Cardiac septum (tissue), 1 donor: Measurements from ENCODE around the gene OAS2. TPM values are rescaled to one million over a fixed set of nuclear protein-coding genes. Genes with fewer than 3 reads are reported as not detected.

ENCODE experiments used
- DNase-seq: peaks from one replicate; pipeline ENCODE4 v3.0.0-alpha.2; 2020; ENCODE audit warnings: low spot score
- intact Hi-C: fragments of 100-400 bp; cut with DNase I; formaldehyde crosslinking; loops from one replicate; pipeline ENCODE4 v1.14.0; 2022
- total RNA-seq: library from RNA; stranded (reverse); fragmentation: NEBNext Ultra II Directional; extraction: Animal tissue kit (Norgen Biotek cat#: 25700); gene quantifications from one replicate; pipeline ENCODE4 v1.2.1, GENCODE V29; 2021
- donor health status: DM: no; HTN: no; CAD: no.

Gene OAS2
- total RNA-seq, 1 donor from 2014 or later, result 6.4 TPM

- intact Hi-C loops, result loop anchor here (2.0 kb wide), 3 partner anchors 49 to 125 kb away; no protein-coding TSS in a partner anchor
These were observed 71.8 kb downstream of the OAS2 start for GRCh38 chr12:113049976-113050742.

GRCh38 chr12:113050795-113051194, 72.5 kb downstream of the OAS2 start:
- intact Hi-C loops, result no loop called here
- no peak for DNase-seq

More at GRCh38 chr12:113049976-113050742, 71.8 kb downstream of the OAS2 start:
- peak; percentile 53 for DNase-seq

- intact Hi-C loops, result no loop called here
- no peak for DNase-seq
These were observed 73.4 kb downstream of the OAS2 start for GRCh38 chr12:113051759-113052158.

GRCh38 chr12:113052326-113052725, 74.0 kb downstream of the OAS2 start:
- DNase-seq, result peak; percentile 46
- intact Hi-C loops, result no loop called here

GRCh38 chr12:113054948-113055486, 76.7 kb downstream of the OAS2 start:
- intact Hi-C loops, result no loop called here
- no peak for DNase-seq

- intact Hi-C loops, result no loop called here
These were observed 77.5 kb downstream of the OAS2 start for GRCh38 chr12:113055594-113056380.

GRCh38 chr12:113056381-113056630, 78.0 kb downstream of the OAS2 start:
- intact Hi-C loops, result no loop called here
- DNase-seq, result no peak

More at GRCh38 chr12:113055594-113056380, 77.5 kb downstream of the OAS2 start:
- no peak for DNase-seq

GRCh38 chr12:113056631-113057488, 78.5 kb downstream of the OAS2 start, which contains the start of gene DTX1:
DTX1 (plus strand) TSS chr12:113056730; CDS start chr12:113058193, 1,463 bp downstream.
- intact Hi-C loops, result no loop called here
- DNase-seq, result no peak

- DNase-seq, result no peak
These were observed 79.5 kb downstream of the OAS2 start for GRCh38 chr12:113057565-113058485.

GRCh38 chr12:113058553-113058952, 80.2 kb downstream of the OAS2 start:
- intact Hi-C loops, result no loop called here
- DNase-seq, result no peak

More at GRCh38 chr12:113057565-113058485, 79.5 kb downstream of the OAS2 start:
- intact Hi-C loops, result no loop called here

GRCh38 chr12:113059071-113059595, 80.8 kb downstream of the OAS2 start:
- no peak for DNase-seq
- intact Hi-C loops, result no loop called here

GRCh38 chr12:113060336-113060960, 82.1 kb downstream of the OAS2 start:
- intact Hi-C loops, result no loop called here
- DNase-seq, result no peak

- intact Hi-C loops, result no loop called here
- DNase-seq, result no peak
These were observed 82.9 kb downstream of the OAS2 start for GRCh38 chr12:113061061-113061694.

Other genes starting within 250 kb of the OAS2 start
- gene RPH3A, start 186.8 kb upstream of the OAS2 start, total RNA-seq, result 0.38 TPM
- gene OAS1, start 71.6 kb upstream of the OAS2 start, total RNA-seq, result 4.0 TPM
- 6.4 TPM for gene OAS3, start 40.0 kb upstream of the OAS2 start, total RNA-seq
- gene DTX1, start 78.2 kb downstream of the OAS2 start, total RNA-seq, result 2.6 TPM
- gene RASAL1, start 157.2 kb downstream of the OAS2 start, total RNA-seq, result not detected
- not detected for gene CFAP73, start 171.2 kb downstream of the OAS2 start, total RNA-seq
- 35.5 TPM for gene DDX54, start 207.0 kb downstream of the OAS2 start, total RNA-seq
- gene RITA1, start 207.2 kb downstream of the OAS2 start, total RNA-seq, result 11.0 TPM
- 77.1 TPM for gene TPCN1, start 242.9 kb downstream of the OAS2 start, total RNA-seq